ENCODE measurements around the gene CPSF6.

The CPSF6 gene

GRCh38 chr12:69239922-69240630 is 707 bp downstream of the CPSF6 start:
- in situ Hi-C loops (cut with HindIII; ENCODE audit: low pct_ligation_motif_present, low sequenced_read_pairs): no loop called here
- Histone ChIP-seq H3K27me3 (replicated peaks) (no peaks in the 10 kb centered on the region), H3K27ac (peak overlapping the region; percentile 77), H3K4me3 (ENCODE audit: low read depth, low read length) (peak overlapping the region; percentile 82), H3K36me3 (replicated peaks) (no peaks in the 10 kb centered on the region)
- TF ChIP-seq CTCF (IDR thresholded peaks at IDR 0.05; ENCODE audit: low read depth, low read length, missing control alignments): no peak
- DNase-seq: peak; percentile 7

- no peak for DNase-seq
- H3K27me3 ChIP-seq (replicated peaks): no peaks in the 10 kb centered on the region
- in situ Hi-C loops (cut with HindIII; ENCODE audit: low pct_ligation_motif_present, low sequenced_read_pairs): no loop called here
- H3K36me3 ChIP-seq (replicated peaks): no peaks in the 10 kb centered on the region
- H3K4me3 ChIP-seq (ENCODE audit: low read depth, low read length): peak overlapping the region; percentile 82
- TF ChIP-seq CTCF (IDR thresholded peaks at IDR 0.05; ENCODE audit: low read depth, low read length, missing control alignments): no peak
- H3K27ac ChIP-seq: no peak overlapping the region
Measured at GRCh38 chr12:69240631-69240995, 1.2 kb downstream of the CPSF6 start.

- Histone ChIP-seq H3K4me3 (ENCODE audit: low read depth, low read length) (peak overlapping the region; percentile 82), H3K27ac (no peak overlapping the region), H3K27me3 (replicated peaks) (no peaks in the 10 kb centered on the region), H3K36me3 (replicated peaks) (no peaks in the 10 kb centered on the region)
- in situ Hi-C loops (cut with HindIII; ENCODE audit: low pct_ligation_motif_present, low sequenced_read_pairs): no loop called here
- DNase-seq: no peak
- no peak for TF ChIP-seq CTCF (IDR thresholded peaks at IDR 0.05; ENCODE audit: low read depth, low read length, missing control alignments)
Measured at GRCh38 chr12:69241438-69242092, 2.2 kb downstream of the CPSF6 start.

GRCh38 chr12:69243099-69244084 is 4.0 kb downstream of the CPSF6 start:
- Histone ChIP-seq H3K27ac (no peak overlapping the region), H3K36me3 (replicated peaks) (no peaks in the 10 kb centered on the region), H3K27me3 (replicated peaks) (no peaks in the 10 kb centered on the region), H3K4me3 (ENCODE audit: low read depth, low read length) (no peak overlapping the region)
- DNase-seq: no peak
- in situ Hi-C loops (cut with HindIII; ENCODE audit: low pct_ligation_motif_present, low sequenced_read_pairs): no loop called here
- no peak for TF ChIP-seq CTCF (IDR thresholded peaks at IDR 0.05; ENCODE audit: low read depth, low read length, missing control alignments)

- no peak overlapping the region for H3K27ac ChIP-seq
- no peak for TF ChIP-seq CTCF (IDR thresholded peaks at IDR 0.05; ENCODE audit: low read depth, low read length, missing control alignments)
- DNase-seq: no peak
- no peaks in the 10 kb centered on the region for H3K27me3 ChIP-seq (replicated peaks)
- in situ Hi-C loops (cut with HindIII; ENCODE audit: low pct_ligation_motif_present, low sequenced_read_pairs): no loop called here
- H3K36me3 ChIP-seq (replicated peaks): no peaks in the 10 kb centered on the region
- no peak overlapping the region for H3K4me3 ChIP-seq (ENCODE audit: low read depth, low read length)
Measured at GRCh38 chr12:69247268-69248018, 8.1 kb downstream of the CPSF6 start.
